Measurements from ENCODE around the gene SHQ1.

SHQ1 gene

DNA sequence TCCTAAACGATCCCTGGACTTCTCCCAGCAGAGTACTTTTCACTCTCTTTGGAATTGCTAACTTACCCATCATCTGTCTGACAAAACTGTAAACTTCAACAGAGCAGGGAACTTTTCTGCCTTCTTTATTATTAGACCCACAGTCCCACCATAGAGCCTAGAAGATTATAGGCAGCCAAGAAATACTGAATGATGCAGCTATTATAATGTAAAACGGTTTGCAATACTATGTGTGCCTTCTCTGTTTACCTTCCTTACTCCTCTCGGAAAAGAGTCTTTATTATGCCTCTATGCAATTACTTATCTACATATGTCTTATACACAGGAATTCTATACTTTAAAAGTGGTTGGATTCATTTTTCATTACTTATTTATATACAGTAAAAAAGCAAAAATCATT is 36.0 kb downstream of the SHQ1 start:
- no peak for DNase-seq (ENCODE audit: low read depth)
- no peak overlapping the region for H3K4me3 ChIP-seq (ENCODE audit: low read length)
- TF ChIP-seq, protein P1, sequence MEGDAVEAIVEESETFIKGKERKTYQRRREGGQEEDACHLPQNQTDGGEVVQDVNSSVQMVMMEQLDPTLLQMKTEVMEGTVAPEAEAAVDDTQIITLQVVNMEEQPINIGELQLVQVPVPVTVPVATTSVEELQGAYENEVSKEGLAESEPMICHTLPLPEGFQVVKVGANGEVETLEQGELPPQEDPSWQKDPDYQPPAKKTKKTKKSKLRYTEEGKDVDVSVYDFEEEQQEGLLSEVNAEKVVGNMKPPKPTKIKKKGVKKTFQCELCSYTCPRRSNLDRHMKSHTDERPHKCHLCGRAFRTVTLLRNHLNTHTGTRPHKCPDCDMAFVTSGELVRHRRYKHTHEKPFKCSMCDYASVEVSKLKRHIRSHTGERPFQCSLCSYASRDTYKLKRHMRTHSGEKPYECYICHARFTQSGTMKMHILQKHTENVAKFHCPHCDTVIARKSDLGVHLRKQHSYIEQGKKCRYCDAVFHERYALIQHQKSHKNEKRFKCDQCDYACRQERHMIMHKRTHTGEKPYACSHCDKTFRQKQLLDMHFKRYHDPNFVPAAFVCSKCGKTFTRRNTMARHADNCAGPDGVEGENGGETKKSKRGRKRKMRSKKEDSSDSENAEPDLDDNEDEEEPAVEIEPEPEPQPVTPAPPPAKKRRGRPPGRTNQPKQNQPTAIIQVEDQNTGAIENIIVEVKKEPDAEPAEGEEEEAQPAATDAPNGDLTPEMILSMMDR (conservative IDR thresholded peaks at IDR 0.05; ENCODE audit: low read length) = no peak

DNA sequence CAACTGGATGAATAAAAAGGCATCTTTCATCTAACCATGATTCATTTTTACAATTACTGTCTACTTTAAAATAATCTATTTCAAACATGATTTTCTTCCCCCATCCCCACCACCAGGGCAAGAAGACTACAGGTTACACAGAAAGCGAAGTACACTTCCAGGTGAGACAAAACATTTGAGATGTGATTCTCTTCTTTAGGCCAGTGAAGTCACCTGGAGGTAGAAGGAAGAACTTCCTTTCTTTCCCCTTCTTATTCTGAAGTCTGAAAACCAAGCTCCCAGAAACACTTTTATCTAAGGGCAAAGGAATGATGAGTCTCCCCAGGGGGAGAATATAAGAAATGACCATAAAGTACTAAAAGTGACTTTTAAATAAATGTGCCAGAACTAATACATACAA is 36.7 kb downstream of the SHQ1 start:
- no peak for DNase-seq (ENCODE audit: low read depth)
- TF ChIP-seq, protein P1 (conservative IDR thresholded peaks at IDR 0.05; ENCODE audit: low read length) = no peak
- no peak overlapping the region for H3K4me3 ChIP-seq (ENCODE audit: low read length)

DNA sequence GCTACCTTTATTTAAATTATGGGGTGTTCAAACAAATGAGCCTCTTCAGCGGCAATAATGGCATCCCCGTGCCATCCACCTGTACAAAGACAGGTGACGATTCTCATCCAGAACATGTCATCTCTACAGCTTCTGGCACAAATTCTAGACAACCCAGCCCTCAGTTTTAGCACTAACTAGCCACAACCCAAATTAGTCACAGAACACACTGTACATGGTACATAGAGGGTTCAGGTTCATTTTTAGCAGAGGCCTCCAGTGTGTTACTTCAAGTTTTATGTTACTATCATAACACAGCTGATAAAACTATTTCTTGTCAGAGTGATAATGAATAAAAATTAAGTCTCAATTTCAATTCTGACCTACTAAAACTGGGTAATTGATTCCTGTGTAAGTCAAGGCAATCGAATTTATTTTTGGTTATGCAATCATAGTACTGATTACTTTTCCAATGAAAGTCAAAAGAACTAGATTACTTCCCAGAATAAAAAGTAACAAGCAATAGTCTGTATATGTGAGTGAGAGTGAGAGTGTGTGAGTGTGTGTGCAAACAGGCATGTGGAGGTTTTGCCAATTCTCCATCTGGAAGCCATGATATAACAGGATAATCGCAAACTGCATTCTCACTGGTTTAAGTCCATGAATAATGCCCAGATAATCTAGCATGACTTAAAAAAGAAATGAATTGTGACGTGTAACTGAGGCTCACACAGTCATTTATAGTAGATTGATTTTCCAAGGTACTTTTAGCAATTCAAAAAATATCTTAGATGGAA is 37.4 kb downstream of the SHQ1 start:
- H3K4me3 ChIP-seq (ENCODE audit: low read length) = no peak overlapping the region
- DNase-seq (ENCODE audit: low read depth) = peak; percentile 59
- TF ChIP-seq, protein P1 (conservative IDR thresholded peaks at IDR 0.05; ENCODE audit: low read length) = no peak

DNA sequence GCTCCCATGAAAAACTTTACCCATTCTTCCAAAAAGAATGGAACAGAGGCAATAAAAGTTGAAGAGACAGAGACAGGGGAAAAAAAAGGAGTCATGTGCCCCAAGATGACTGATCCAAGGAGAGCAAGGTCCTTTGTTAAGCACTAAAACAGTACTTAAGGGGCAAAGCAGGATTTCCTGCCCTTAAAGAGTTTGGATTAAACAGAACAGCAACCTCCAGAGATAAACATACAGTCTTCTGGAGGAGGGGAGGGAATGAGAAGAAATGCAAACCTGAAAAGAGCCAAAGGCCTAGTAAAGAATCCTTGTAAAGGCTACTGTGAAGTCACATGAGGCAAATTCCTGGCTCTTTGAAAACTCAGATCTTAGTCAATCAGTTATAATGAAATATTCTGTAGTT is 38.2 kb downstream of the SHQ1 start:
- no peak overlapping the region for H3K4me3 ChIP-seq (ENCODE audit: low read length)
- no peak for DNase-seq (ENCODE audit: low read depth)
- TF ChIP-seq, protein P1 (conservative IDR thresholded peaks at IDR 0.05; ENCODE audit: low read length) = no peak

DNA sequence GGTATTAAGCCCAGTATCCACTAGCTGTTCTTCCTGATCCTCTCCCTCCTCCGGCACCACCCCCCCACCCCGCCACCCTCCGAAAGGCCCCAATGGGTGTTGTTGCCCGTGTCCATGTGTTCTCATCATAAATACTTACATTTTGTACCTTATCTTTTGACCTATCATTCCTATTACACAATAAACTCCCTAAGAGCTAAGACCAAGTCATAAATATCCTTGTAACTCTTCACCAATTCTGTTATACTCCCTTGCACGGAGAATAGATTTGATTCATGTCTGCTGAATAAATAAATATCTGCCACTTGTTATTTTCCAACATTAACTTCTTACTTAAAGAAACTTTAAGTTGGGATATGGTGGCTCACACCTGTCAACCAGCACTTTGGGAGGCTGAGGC is 43.9 kb downstream of the SHQ1 start:
- DNase-seq (ENCODE audit: low read depth) = no peak
- TF ChIP-seq, protein P1 (conservative IDR thresholded peaks at IDR 0.05; ENCODE audit: low read length) = no peak
- no peak overlapping the region for H3K4me3 ChIP-seq (ENCODE audit: low read length)

DNA sequence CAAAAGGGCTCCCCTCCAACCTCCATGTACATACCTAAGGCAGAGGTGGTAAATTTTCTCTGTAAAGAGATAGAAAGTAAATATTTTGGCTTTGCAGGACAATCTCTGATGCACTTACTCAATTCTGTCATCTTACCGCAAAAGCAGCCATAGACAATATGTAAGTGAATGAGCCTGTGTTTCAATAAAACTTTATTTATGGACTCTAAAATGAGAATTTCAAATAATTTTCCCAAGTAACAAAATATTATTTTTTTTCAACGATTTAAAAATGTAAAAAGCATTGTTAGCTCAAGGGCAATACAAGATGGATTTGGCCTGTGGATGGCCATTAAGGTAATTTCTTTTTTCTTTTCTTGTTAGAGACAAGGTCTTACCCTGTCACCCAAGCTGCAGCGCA is 44.7 kb downstream of the SHQ1 start:
- H3K4me3 ChIP-seq (ENCODE audit: low read length) = no peak overlapping the region
- DNase-seq (ENCODE audit: low read depth) = no peak
- TF ChIP-seq, protein P1 (conservative IDR thresholded peaks at IDR 0.05; ENCODE audit: low read length) = no peak

DNA sequence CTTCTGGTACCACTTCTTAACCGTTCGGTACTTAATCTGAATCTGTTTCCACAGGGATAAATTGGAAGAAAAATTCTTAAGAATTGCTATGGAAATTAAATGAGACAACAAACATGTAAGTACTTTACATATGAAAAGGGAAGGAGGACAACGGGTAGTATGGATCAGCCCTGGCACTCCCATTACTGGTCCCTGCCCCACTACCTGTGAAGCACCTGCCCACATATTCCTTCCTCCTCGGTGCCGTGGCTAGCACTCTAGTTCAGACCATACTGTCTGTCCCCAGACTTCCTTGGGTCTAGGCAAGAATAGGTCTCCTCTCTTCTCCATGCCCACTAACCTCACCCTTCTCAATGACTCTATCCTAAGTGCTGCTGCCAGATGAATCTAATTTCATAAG is 46.2 kb downstream of the SHQ1 start:
- TF ChIP-seq, protein P1 (conservative IDR thresholded peaks at IDR 0.05; ENCODE audit: low read length) = no peak
- H3K4me3 ChIP-seq (ENCODE audit: low read length) = no peak overlapping the region
- DNase-seq (ENCODE audit: low read depth) = no peak

Data from AG10803 (cell line).